ENCODE measurements around the gene GRHL1. TPM values are rescaled to one million over a fixed set of nuclear protein-coding genes. Genes with fewer than 3 reads are reported as not detected.

The GRHL1 gene
- total and polyA plus RNA-seq, 2 donors: 2.8 to 15.9 TPM

DNA sequence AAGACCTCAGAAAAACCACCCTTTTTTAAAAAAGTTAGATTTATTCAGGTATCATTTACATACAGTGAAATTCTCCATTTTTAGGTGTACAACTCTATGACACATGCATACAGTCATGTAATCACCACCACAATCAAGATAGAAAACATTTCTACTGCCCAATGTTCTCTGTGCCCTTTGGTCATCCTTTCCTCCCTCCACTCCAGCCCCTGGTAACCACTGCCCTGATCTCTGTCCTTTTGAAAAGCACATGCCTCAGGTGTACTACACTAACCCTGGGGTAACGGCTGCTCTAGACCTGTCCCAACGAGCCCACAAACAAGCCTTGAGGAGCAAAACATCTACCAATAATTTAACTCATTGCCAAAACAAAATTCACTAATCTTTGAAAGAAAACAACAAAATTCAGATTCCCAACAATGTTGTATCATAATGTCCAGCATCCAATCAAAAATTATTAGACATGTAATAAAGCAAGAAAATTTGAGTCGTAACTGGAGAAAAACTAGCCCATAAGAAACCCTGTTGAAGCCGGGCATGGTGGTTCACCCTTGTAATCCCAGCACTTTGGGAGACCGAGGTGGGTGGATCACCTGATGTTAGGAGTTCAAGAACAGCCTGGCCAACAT lies 65.9 kb downstream of the GRHL1 start:
- no peaks in the 10 kb centered on the region for H3K4me1 ChIP-seq (ENCODE audit: insufficient read depth)
- no peak for DNase-seq (ENCODE audit: extremely low spot score)
- no peak overlapping the region for H3K27ac ChIP-seq (ENCODE audit: low read depth)
- H3K36me3 ChIP-seq (ENCODE audit: insufficient read depth): no peaks in the 10 kb centered on the region
- WGBS: 91% methylated on average over 5 of the region's 5 CpGs
- H3K4me3 ChIP-seq (ENCODE audit: low read depth, low read length): no peak overlapping the region

DNA sequence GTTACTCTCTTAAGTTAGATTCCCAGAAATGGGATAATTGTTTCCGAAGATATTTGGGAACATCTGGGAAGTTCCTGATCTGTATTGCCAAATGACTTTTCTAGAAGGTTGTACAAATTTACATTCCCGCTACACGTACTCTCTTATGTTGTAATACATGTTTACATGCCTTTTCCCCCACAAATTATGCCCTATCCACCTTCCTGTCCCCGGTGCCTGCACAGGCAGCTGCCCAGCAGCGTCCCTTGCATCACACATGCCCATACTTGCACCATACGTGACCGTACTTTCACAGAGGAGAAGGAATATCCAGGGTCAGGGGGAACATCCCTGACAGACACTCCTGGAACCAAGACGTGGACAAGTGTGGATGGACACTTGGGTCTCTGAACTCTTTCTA lies 67.7 kb downstream of the GRHL1 start:
- Histone ChIP-seq H3K27ac (ENCODE audit: low read depth) (no peak overlapping the region), H3K4me1 (ENCODE audit: insufficient read depth) (no peaks in the 10 kb centered on the region), H3K36me3 (ENCODE audit: insufficient read depth) (no peaks in the 10 kb centered on the region), H3K4me3 (ENCODE audit: low read depth, low read length) (no peak overlapping the region)
- 70% methylated on average over 8 of the region's 8 CpGs for WGBS
- no peak for DNase-seq (ENCODE audit: extremely low spot score)

DNA sequence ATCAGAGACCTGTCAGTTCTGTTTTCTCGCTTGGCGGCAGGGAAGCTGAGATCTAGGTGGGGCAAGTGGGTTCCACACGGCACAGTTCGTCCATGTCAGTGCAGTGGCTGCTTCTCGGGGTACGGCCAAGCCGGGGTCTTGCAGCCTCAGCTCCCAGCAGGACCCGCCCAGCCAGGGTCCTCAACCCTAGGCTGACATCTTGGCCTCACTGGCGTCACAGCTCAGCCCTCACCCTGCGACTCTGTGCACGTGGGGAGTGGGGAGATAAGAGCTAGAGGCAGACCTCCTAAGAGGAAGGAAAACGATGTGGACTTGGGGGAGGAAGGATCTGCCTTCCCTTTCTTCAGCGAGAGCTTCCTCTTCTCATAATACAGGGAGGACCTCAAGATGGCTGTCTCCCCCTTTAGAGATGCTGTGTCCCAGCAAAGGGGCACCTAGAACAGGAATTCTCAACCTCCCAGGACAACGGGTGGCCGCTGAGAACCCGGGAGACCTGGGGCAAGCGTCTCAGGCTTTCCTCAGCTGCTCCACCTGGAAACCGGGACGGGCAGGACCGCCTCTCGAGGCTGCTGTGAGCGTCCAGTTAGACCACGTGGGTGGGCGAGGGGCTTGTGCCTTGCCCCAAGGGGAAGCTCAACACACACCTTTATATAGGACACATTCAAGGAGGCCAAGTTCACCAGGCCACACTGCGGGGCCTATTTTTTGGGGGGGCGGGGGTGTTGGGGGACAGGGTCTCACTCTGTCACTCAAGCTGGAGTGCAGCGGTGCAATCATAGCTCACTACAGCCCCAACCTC lies 68.3 kb downstream of the GRHL1 start:
- peak overlapping the region; percentile 41 for H3K27ac ChIP-seq (ENCODE audit: low read depth)
- H3K4me3 ChIP-seq (ENCODE audit: low read depth, low read length): no peak overlapping the region
- H3K4me1 ChIP-seq (ENCODE audit: insufficient read depth): no peaks in the 10 kb centered on the region
- WGBS: 83% methylated on average over 27 of the region's 27 CpGs
- no peak for DNase-seq (ENCODE audit: extremely low spot score)
- H3K36me3 ChIP-seq (ENCODE audit: insufficient read depth): no peaks in the 10 kb centered on the region

DNA sequence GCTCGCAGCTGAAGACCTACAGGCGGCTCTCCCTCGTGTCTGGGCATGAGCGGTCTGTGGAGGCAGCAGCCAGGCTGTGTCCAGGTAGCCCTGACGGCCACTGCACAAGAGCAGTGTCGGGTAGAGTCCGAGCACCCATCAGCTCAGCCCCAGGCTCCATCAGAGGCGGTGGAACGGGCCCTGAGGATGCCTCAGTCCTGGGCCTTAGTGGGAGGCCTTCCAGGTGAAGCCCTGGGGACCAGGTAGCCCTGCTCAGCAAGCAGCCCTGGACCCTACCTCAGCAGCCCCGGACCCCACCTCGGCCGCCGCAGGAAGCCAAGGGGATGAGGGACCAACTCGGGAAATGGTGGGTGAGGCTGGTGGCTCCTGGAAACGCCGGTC lies 70.5 kb downstream of the GRHL1 start:
- no peak for DNase-seq (ENCODE audit: extremely low spot score)
- 86% methylated on average over 16 of the region's 16 CpGs for WGBS

DNA sequence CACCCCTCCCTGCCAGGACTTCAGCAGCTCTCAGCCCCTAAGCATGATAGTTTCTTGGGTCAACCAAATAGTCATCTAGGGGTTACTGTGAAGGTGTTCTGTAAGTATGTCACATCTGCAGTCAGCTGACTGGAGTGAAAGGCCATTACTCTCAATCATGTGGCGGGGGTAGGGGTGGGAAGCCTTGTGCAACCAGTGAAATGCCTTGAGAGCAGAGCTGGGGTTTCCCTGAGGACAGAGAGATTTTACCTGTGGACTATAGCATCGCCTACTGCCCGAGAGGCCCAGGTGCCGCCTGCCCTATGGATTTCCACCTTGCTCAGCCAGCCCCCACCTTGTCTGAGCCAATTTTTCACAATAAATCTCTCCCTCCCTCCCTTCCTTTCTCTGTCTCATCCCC lies 71.0 kb downstream of the GRHL1 start:
- Histone ChIP-seq H3K27ac (ENCODE audit: low read depth) (no peak overlapping the region), H3K4me1 (ENCODE audit: insufficient read depth) (no peaks in the 10 kb centered on the region), H3K36me3 (ENCODE audit: insufficient read depth) (no peaks in the 10 kb centered on the region), H3K4me3 (ENCODE audit: low read depth, low read length) (no peak overlapping the region)
- WGBS: 91% methylated on average over 4 of the region's 4 CpGs
- no peak for DNase-seq (ENCODE audit: extremely low spot score)

More for the DNA sequence above, 70.5 kb downstream of the GRHL1 start:
- Histone ChIP-seq H3K36me3 (ENCODE audit: insufficient read depth) (no peaks in the 10 kb centered on the region), H3K4me3 (ENCODE audit: low read depth, low read length) (no peak overlapping the region), H3K4me1 (ENCODE audit: insufficient read depth) (no peaks in the 10 kb centered on the region), H3K27ac (ENCODE audit: low read depth) (peak overlapping the region; percentile 44)

DNA sequence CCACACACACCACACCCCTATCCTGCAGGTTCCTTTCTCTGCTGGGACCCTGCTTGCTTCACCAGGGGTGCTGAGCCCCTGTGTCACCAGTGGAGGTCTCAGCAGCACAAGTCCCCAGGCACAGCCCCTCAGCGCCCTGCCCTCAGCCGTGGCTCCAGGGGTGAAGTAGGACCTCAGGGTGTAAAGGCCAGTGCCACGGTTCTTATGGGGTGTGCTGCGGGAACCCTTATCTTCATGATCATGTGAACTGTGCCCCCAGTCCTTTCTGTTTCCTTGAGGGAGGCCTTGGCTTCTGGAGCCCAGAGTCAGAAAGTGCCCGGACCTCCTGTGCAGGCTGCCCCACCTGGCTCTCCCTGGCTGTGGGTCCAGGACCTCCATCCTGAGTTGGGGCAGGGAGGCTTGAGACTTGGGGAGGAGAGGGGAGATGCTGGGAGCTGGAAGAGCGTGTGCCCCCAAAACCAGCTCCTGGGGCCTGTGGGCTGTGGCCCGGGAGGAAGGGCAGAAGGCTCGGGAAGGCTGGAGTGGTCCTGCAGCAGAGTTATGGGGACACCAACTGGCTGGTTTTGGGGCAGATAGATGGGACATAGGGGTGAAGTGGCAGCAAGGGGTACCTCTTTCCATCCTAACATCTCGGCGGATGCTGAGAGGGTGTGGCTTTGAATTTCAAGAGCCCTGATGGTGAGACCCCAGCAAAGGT lies 71.6 kb downstream of the GRHL1 start:
- 85% methylated on average over 10 of the region's 10 CpGs for WGBS

DNA sequence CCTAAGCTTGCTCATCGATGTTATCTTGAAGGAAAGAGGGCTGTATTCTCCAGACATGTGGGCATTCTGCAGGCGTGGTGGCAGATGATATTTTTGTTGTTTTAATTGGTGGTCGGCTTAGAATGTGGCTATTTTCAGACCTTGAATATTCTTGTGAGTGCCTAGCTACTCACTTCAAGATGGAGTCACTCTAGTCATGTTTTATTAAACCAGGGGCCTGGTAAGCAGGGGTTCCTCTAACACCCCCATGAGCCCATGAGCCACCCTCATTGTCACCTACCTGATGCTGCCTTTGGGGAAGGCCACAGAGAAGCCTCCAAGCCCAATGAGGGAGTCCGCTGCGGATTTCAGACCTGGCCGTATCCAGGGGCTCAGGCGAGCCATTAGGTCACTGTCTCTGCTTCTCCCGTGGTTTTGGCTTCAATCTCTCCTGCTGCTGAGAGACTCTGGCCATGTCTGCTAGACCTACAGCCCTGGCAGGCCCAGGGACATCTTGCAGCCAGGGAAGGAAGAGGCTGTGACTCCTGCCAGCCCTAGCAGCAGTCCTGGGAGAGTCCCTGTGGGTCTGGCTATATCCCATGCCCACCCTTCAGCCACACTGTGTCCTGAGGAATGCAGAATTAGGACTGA lies 75.6 kb downstream of the GRHL1 start:
- Histone ChIP-seq H3K36me3 (ENCODE audit: insufficient read depth) (no peaks in the 10 kb centered on the region), H3K27ac (ENCODE audit: low read depth) (no peak overlapping the region), H3K4me1 (ENCODE audit: insufficient read depth) (no peaks in the 10 kb centered on the region), H3K4me3 (ENCODE audit: low read depth, low read length) (no peak overlapping the region)
- no peak for DNase-seq (ENCODE audit: extremely low spot score)
- 82% methylated on average over 8 of the region's 8 CpGs for WGBS

More for the DNA sequence above, 71.6 kb downstream of the GRHL1 start:
- Histone ChIP-seq H3K36me3 (ENCODE audit: insufficient read depth) (no peaks in the 10 kb centered on the region), H3K27ac (ENCODE audit: low read depth) (no peak overlapping the region), H3K4me1 (ENCODE audit: insufficient read depth) (no peaks in the 10 kb centered on the region), H3K4me3 (ENCODE audit: low read depth, low read length) (no peak overlapping the region)
- DNase-seq (ENCODE audit: extremely low spot score): no peak

DNA sequence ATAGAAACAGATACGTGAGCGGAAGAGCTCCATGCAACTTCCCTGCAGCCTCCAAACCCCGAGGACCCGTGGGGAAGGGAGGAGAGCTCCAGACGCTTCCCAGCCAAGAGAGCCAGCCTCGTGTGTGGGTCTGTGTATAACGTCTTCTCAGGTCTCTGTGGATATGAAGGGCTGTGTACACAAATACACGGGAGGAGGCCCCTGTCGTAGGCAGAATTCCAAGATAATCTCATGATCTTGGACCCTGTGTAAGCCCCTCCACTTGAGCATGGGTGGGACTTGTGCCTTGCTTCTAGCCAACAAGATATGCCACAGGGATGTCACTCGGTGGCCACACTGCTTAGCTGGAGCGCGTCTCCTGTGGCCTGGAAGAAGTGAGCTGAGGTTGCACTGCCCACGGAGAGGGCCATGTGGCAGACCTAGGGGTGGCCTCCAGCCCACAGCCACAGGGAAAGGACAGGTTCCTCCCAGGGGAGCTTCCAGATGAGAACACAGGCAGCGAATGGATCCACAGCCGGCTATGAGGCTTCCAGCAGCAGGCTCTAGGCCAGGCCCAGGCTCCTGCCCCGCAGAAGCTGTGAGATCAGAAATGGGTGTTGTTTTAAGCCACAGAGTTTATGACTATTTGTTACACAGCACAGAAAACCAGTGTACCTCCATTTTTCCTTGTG lies 76.3 kb downstream of the GRHL1 start:
- H3K4me1 ChIP-seq (ENCODE audit: insufficient read depth): no peaks in the 10 kb centered on the region
- no peak overlapping the region for H3K4me3 ChIP-seq (ENCODE audit: low read depth, low read length)
- no peak for DNase-seq (ENCODE audit: extremely low spot score)
- H3K27ac ChIP-seq (ENCODE audit: low read depth): no peak overlapping the region
- WGBS: 82% methylated on average over 16 of the region's 16 CpGs
- H3K36me3 ChIP-seq (ENCODE audit: insufficient read depth): no peaks in the 10 kb centered on the region

DNA sequence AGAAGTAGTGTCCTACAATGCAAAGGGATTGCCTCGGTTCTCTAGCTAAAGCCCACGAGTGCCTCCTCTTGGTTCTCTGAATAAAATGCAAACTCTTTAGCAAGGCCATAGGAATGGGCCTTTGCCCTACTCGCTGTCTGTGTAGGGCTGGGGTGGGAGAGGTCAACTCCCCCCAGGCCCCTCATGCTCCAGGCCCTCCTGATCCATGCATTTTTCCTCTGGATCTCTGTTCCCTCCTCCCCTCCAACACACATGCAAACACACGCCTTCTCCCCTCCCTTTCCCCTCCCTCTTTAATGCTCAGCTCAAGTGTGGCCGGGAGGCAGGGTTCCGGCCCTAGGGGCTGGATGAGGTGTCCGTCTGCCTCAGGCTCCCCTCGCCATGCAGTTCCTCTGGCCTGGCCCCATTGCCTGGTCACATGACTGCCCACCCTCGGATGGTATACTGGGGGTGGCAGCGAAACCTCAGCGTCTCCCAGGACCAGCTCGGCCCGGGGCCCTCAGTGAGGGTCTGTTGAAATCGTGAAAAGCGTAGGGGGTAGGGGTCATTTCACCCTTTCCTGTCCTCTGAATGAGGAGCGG lies 77.0 kb downstream of the GRHL1 start:
- H3K4me3 ChIP-seq (ENCODE audit: low read depth, low read length): no peak overlapping the region
- H3K4me1 ChIP-seq (ENCODE audit: insufficient read depth): no peaks in the 10 kb centered on the region
- DNase-seq (ENCODE audit: extremely low spot score): no peak
- 87% methylated on average over 16 of the region's 16 CpGs for WGBS
- H3K27ac ChIP-seq (ENCODE audit: low read depth): no peak overlapping the region
- H3K36me3 ChIP-seq (ENCODE audit: insufficient read depth): no peaks in the 10 kb centered on the region

DNA sequence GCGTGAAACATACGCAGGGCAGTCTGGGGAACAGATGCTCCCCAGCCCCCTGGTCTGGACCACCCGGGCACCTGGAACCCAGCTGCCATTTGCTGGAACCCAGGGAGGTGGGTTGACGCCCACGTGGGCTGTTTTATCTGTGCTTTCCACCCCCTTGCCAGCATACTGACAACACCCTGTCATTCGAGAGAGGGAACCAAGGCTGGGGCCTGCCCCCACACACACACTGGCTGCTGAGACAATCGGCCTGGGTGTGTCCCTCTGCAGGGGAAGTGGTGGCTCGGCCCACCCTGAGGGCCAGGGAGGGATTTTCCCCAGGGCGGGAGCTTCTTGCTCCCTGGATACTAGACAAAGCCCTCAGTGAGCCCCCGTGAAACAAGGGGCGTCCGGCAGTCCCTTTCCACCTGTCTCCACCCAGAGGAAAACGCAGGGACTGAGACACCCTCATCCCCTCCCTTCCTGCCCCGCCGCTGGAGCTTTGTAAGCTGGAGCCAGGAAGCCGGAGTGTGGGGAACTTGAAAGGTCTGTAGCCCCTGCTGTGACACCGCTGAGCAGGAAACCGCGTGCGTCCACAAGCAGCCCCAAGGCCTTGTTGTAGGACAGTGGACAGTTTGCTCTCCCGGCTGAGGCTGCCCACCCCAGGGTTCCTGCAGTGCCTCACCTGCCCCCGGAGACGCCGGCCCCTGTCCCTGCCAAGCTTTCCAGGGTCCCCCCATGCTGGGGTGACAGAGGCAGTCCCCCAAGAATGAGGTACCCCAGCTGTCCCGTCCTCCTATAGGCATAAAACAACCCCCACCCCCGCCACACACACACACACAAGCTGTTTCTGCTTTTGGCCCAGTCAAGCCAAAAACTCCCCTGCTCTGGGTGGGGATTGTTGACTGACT lies 77.7 kb downstream of the GRHL1 start:
- no peaks in the 10 kb centered on the region for H3K36me3 ChIP-seq (ENCODE audit: insufficient read depth)
- 41% methylated on average over 26 of the region's 26 CpGs for WGBS
- no peaks in the 10 kb centered on the region for H3K4me1 ChIP-seq (ENCODE audit: insufficient read depth)
- H3K4me3 ChIP-seq (ENCODE audit: low read depth, low read length): no peak overlapping the region
- no peak overlapping the region for H3K27ac ChIP-seq (ENCODE audit: low read depth)
- DNase-seq (ENCODE audit: extremely low spot score): no peak

DNA sequence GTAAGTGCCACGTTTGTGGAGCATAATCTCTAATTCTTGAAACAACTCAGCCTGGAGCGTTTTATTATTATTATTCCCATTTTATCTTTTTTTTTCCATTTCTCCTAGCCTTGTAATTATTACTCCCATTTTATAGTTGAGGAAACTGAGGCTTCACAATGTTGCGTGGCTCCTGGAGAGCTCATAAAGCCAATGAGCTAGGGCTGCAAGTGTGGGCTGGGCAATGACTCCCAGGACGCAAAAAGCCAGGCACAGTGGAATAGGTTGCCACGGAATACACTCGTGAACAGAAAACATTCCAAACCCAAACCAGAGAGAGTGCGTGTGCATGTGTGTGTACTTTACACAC lies 78.4 kb downstream of the GRHL1 start:
- no peak overlapping the region for H3K27ac ChIP-seq (ENCODE audit: low read depth)
- WGBS: 67% methylated on average over 7 of the region's 7 CpGs
- H3K4me1 ChIP-seq (ENCODE audit: insufficient read depth): no peaks in the 10 kb centered on the region
- DNase-seq (ENCODE audit: extremely low spot score): no peak
- H3K36me3 ChIP-seq (ENCODE audit: insufficient read depth): no peaks in the 10 kb centered on the region
- no peak overlapping the region for H3K4me3 ChIP-seq (ENCODE audit: low read depth, low read length)

DNA sequence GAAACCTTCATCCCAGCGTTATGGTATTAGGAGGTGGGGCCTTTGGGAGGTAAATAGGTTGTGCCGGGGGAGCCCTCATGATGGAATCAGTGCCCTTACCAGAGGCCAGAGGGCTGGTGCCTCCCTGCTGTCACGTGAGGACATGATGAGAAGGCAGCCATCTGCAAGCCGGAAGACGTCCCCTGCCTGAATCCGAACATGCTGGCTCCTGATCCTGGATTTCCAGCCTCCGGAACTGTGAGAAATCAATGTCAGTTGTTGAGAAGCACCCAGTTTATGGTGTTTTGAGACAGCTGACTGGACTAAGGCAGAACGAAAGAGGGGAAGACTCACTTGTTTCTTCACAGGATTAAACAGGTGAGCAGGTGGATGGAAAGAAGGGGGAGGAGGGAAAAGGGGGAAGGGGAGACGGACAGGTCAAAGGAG lies 78.8 kb downstream of the GRHL1 start:
- no peak for DNase-seq (ENCODE audit: extremely low spot score)
- 61% methylated on average over 9 of the region's 9 CpGs for WGBS
- Histone ChIP-seq H3K36me3 (ENCODE audit: insufficient read depth) (no peaks in the 10 kb centered on the region), H3K4me3 (ENCODE audit: low read depth, low read length) (no peak overlapping the region), H3K27ac (ENCODE audit: low read depth) (no peak overlapping the region), H3K4me1 (ENCODE audit: insufficient read depth) (no peaks in the 10 kb centered on the region)

Measured in urinary bladder (tissue), 4 donors.